ENCODE results near the gene OGFR. TPM values are rescaled to one million over a fixed set of nuclear protein-coding genes. Genes with fewer than 3 reads are reported as not detected.

OGFR gene
- polyA plus RNA-seq, 3 donors from 2014 or later, result 21.6 to 75.3 (median 31.3) TPM

Other genes starting within 250 kb of the OGFR start
- under 1 TPM in 2 of 3 donors, not detected in 1; 0.34 to 0.40 TPM for gene SLCO4A1, start 162.3 kb upstream of the OGFR start, polyA plus RNA-seq
- not detected for gene NTSR1, start 96.0 kb upstream of the OGFR start, polyA plus RNA-seq
- gene MRGBP, start 8.4 kb upstream of the OGFR start, polyA plus RNA-seq, result 10 to 100 TPM; 10.4 to 15.3 (median 12.5) TPM
- under 1 TPM in 1 of 3 donors, not detected in 2; 0.87 TPM for gene COL9A3, start 12.2 kb downstream of the OGFR start, polyA plus RNA-seq
- gene TCFL5, start 57.0 kb downstream of the OGFR start, polyA plus RNA-seq, result 1 to 10 TPM in 2 of 3 donors, under 1 TPM in 1; 0.63 to 2.1 (median 1.1) TPM
- gene DIDO1, start 121.7 kb downstream of the OGFR start, polyA plus RNA-seq, result 10 to 100 TPM; 23.1 to 48.8 (median 37.7) TPM
- 10 to 100 TPM; 20.7 to 26.8 (median 21.3) TPM for gene GID8, start 133.3 kb downstream of the OGFR start, polyA plus RNA-seq
- gene SLC17A9, start 147.9 kb downstream of the OGFR start, polyA plus RNA-seq, result 1 to 10 TPM in 2 of 3 donors, under 1 TPM in 1; 0.95 to 3.5 (median 2.0) TPM
- gene BHLHE23, start 202.1 kb downstream of the OGFR start, polyA plus RNA-seq, result not detected